Measurements from ENCODE around the gene CFAP45.

The CFAP45 gene

GRCh38 chr1:159900086-159900680, at the start of gene CFAP45:
Gene CFAP45, minus strand, starts transcription at chr1:159900165. Its CDS starts 67 bp downstream, at chr1:159900098.
- DNase-seq, result no peak

- no peak for DNase-seq
Observed at GRCh38 chr1:159949123-159949522, 49.2 kb upstream of the CFAP45 start.

DNA sequence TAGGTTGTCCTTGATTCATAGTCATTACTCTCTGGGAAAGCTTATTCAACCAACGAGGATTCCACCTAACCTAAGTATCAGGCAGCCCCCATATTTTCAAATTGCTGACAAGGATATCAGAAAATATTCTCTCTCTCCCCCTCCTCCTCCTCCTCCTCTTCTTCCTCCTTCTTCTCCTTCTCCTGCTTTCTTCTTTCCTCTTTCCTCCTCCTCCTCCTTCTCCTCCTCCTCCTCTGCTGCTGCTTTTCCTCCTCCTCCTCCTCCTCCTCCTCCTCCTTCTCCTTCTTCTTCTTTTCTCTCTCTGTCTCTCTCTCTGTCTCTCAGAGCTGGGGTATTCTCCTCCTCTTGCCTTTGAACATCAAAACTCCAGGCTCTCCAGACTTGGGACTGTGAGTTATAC, 48.0 kb upstream of the CFAP45 start:
- DNase-seq, result no peak

DNA sequence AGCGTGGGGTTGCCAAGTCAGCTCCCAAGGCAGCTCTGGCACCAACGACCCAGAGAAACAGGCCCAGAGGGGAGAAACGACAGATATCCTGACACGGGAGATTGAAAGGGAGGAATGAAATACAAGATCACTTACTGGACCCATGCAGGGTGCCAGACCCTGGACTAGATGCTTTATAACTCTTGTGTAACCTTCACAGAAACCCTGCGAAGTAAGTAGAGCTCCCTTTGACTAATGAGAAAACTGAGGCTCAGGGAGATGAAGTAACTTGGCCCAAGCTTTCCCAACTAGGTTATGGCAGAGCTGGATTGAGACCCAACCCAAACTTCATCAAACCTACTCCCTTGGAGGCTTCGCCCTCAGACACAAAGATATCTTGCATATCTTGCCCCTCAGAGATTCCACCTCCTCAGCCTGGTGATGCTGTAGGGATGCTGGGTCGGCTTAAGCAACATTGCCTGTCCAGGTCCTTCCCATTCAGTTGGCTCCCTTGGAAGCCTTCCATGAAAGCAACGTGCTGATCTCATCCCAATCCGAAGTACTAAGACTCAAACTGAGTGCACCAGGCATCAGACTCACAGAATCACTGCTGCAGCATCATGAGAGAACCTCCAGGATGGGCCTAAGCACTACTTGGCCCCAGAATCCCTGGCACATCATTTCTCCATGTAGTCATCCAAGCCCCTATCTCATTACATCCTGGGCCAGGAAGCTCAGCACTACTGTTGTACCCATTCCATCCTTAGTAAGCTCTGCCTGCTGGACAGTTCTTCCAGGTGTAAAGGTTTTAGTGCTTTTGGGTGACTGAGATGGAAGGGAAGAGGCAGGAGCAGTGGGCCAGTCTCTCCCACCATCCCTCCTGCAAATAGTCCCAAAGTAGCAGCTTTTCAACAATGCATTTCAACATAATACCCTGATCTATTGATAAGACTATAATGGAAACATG, 46.5 kb upstream of the CFAP45 start:
- no peak for DNase-seq

DNA sequence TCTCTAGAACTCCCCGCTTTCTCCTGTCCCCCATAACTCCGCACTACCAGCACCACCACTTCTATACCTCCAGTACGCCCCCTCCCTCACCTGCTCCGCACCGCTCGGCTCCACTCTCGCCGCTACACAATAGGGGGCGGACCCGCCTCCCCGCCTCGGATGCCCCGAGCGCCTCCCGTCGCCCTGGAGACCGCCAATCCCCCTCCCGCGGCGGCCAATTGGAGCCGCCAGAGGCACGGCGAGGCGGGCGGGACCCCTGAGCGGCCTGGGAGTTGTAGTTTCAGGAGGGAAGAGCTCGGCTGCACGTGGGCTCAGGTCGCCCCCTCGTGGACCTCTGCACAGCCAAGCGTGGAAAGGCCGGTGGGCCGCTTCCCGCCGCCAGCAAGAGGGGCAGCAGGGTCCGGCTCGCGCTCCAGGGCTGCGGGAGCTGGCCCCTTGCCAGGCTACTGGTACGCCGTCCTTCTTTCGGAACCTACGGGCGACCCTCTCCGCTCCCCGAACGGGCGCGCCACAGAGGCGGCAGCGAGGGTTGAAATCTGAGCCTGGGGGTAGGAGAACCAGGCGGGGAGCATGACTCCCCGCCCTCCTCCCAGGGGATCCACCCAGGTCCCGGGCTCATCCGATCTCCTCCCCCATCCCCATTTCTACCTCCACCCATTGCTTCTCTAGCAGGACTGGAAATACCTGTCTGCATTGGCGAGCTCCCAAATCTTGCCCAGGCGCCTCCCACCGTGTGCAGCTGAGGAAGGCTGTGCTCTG, 45.7 kb upstream of the CFAP45 start, which contains the start of gene IGSF9:
TSS of gene IGSF9 (minus strand) at position 131 of the 759 bp plus-strand sequence. CDS start 2,159 bp downstream, outside the sequence.
- DNase-seq, result peak; percentile 84

DNA sequence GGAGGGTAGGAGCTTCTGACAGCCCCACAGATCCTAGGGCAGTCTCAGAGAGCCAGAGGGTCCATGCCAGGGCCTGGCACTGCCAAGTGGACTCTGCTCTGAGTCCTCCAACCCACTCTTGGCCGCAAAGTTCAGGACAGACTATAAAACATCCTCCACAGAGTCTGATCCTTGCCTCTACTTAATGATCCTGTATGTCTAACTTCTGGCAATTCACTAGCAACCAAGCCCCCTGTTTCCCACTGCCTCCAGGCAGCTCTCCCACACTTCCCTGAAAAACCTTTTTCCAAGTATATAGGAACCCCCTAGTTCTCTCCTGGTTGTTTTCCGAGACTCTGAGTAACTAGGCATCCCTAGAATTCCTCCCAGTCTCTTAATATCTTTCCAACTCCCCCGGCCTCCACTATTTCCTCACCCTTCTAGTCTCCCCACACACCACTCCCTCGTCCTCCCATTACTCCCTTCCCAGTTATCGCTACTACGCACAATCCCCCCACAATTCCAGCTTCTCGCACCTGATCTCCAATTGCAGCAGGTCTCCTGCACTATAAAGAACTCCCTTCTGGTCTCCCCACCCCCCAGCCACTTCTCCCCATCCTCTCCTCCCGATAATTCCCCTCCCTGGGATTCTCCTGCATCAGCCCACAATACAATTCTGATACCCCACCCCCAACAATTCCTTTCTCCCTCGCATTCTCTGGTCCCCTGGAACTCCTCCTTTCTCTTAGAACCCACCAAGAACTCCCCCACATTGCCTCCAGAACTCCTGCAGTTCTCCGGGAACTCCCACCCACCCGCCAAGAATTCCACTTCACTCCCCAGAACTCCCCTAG, 44.9 kb upstream of the CFAP45 start:
- DNase-seq, result no peak

DNA sequence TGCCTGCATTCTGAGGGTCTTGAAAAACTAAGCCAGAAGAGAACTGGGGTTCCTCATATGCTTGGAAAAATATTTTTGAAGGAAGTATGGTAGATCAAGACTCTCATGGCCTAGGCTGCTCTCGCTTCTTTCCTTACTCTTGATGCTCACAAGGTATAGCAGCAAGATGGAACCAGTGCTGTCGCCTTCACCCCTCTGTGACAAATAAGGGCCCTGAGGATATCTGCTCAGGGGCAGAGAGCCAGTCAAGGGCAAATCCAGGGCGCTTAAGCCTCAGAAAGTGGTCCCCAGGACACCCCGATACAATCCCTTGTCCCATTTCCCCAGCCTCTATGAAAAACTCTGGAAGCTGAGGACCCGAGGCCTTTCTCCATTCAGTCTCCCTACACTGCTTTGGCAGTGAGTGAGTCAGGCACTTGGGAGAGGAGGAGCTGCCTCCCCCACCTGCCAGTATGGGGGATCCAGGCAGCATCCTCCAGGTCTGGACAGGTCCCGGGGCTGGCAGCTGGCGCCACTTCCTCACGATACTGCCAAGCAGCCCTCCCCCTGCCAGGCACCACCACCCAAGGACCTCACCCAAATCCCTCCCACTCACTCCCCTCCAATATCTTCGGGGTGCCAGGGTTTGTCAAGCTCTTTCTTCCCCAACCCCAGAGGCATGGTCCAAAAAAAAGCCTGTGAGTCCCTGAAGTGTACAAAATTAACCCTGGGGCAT, 44.1 kb upstream of the CFAP45 start:
- peak; percentile 33 for DNase-seq

GRCh38 chr1:159943278-159943640, 43.3 kb upstream of the CFAP45 start:
- DNase-seq, result no peak

DNA sequence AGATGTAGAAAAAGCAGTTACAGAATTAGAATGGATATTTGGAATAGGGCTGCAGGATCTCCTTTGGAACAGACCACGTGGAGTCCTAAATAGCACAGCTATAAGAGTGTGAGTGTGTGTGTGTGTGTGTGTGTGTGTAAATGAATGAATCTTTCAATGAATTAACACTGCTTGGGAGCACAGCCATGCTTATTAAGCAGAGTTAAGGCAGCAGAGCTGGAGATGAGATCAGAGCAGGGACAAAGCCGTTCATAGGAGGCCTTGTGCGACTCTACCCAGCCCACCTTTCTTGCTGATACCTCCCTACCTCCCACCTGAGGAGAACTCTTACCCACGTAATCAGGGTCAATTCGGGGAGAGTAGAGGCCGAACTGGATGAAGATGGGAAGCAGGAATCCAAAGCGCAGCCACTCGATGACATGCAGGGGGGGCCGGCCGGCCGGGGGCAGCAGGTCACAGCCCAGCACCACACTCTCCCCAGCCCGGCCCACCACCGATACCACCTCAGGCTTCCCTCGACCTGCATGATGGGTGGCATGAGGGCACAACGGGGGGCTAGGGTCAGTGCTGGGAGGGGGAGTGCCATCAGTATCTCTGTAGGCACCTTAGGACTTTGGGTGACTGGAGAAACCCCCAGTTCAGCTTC, 42.8 kb upstream of the CFAP45 start:
- DNase-seq, result no peak

GRCh38 chr1:159941591-159942560, 41.9 kb upstream of the CFAP45 start:
- no peak for DNase-seq

DNA sequence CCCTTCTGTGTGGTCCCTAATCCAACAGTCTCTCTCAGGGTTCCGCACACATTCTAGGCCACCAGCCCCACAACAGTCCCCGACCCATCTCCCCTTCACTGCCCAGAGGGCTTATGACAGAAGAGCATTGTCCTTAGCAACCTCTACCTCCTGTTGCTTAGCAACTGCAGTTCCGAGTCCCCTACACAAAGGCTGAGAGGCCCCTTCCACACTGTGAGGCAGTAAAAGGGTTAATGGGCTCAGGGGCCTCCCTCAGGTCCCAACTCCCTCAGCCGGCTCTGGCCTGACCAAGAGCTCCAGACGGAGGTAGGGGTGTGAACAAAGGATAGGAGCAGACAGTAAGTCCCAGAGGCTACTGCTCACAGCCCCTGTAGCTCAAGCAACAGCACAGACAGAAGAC, 41.2 kb upstream of the CFAP45 start:
- DNase-seq, result no peak

DNA sequence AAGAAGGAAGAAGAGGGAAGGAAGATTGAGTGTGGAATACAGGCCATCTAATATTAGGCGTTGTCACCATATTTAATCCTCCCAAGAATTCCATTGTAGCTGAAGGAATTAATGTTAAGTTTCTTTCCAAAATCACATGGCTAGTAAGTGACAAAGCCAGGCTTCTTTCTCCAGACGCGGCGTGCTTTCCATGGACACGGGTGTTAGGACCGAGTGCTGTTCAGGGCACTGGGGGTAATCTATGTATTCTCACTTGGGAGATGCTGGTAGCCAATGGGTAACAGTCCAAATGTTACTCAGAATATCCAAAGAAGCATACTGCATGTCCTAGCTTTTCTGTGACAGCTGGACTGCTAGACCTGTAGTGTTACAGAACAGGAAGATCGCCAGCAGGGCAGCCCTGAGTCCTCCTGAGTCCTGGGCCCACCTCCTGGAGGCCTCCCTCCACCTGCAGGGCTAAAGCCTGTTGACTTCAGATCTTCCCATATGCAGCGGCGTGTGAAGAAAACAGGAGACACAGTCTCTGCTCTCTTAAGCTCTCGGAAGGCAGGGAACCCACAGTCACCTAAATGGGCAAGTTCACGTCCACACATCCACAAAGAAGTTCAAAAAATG, 40.1 kb upstream of the CFAP45 start:
- DNase-seq, result no peak

DNA sequence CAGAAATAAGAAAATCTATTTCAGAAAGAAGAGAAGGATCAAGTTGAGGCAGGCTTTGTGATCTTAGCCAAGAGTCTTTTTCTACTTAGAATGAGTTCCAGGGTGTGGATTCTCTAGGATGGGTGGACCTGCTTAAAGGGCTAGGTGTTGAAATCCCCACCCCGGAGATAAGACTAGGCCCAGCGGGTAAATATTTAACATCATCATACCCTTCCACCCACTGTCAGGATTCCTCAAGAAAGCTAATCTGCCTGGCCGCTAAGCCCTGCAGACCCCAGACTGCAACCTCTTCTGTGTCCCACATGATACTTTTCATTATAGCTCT, 39.7 kb upstream of the CFAP45 start:
- DNase-seq, result no peak

- no peak for DNase-seq
Observed at GRCh38 chr1:159938905-159939677, 39.1 kb upstream of the CFAP45 start.

GRCh38 chr1:159938211-159938852, 38.4 kb upstream of the CFAP45 start:
- DNase-seq, result no peak

DNA sequence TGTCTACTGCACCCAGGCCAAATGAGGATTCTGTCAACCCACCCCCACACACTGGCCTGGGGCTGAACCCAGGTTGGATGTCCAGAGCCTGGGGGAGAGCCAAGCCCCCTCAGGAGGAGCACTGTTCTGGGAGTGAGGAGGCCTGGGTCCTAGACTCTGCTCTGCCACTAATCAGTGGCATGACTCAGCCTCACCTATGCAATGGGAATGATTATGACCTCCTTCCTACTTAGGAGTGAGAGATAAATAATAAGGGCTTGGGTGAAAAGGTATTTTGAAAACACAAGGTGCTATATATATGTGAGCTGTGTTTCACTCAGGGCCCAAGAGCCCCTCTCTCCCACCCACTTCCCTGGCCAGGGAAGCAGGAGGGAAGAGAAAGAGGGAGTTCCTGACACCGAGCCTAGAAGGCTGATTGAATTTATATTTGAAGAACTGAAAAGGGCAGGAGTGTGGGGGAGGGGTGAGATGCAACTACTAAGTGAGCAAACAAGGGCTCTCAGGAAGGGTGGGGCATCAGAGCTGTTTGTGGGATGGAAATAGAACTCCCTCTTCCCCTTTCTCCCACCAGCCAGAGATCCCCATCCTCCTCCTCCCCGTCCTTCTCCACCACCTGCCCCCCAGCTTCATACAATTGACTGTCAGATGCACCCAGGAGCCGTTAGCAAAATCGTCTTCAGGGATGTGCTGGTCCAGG, 37.2 kb upstream of the CFAP45 start:
- no peak for DNase-seq

GRCh38 chr1:159936273-159936904, 36.4 kb upstream of the CFAP45 start:
- DNase-seq, result peak; percentile 57
